Thymus (tissue), 11 donors: Measurements from ENCODE around the gene MACROD2. TPM values are rescaled to one million over a fixed set of nuclear protein-coding genes. Genes with fewer than 3 reads are reported as not detected.
"Not testable (repeated sequence)": the region's sequence is repeated elsewhere in the genome, so short reads cannot be mapped to it uniquely, and the experiment has no call there.

Source experiments
- DNase-seq, 9 donors: peaks; one replicate each; pipeline ENCODE4 v3.0.0-alpha.2; 2013; ENCODE audit warnings: low spot score in 9 of 9, low read depth in 6 of 9, missing footprints in 1 of 9
- H3K27ac ChIP-seq, 2 donors: one replicate each; pipeline ENCODE4 v1.5.1; 2013; ENCODE audit warnings: control low read depth in 1 of 2, low read depth in 1 of 2, low read length in 1 of 2, mild to moderate bottlenecking in 1 of 2, moderate library complexity in 1 of 2
- H3K27me3 ChIP-seq, 2 donors: one replicate each; pipeline ENCODE4 v1.5.1; 2013; ENCODE audit warnings: low read length in 1 of 2; ENCODE audit not compliant: control insufficient read depth in 2 of 2, insufficient read depth in 1 of 2
- H3K36me3 ChIP-seq, 2 donors: one replicate each; pipeline ENCODE4 v1.5.1; 2013; ENCODE audit warnings: low read length in 1 of 2, mild to moderate bottlenecking in 1 of 2, moderate library complexity in 1 of 2; ENCODE audit not compliant: control insufficient read depth in 2 of 2, insufficient read depth in 2 of 2
- H3K4me1 ChIP-seq, 2 donors: one replicate each; pipeline ENCODE4 v1.5.1; 2013; ENCODE audit warnings: low read length in 2 of 2; ENCODE audit not compliant: control insufficient read depth in 2 of 2, insufficient read depth in 2 of 2
- H3K4me3 ChIP-seq, 2 donors: one replicate each; pipeline ENCODE4 v1.5.1; 2013; ENCODE audit warnings: low read length in 2 of 2, control low read depth in 1 of 2, mild to moderate bottlenecking in 1 of 2
- H3K9me3 ChIP-seq, 2 donors: one replicate each; pipeline ENCODE4 v1.5.1; 2013; ENCODE audit warnings: low read length in 1 of 2, mild to moderate bottlenecking in 1 of 2; ENCODE audit not compliant: control insufficient read depth in 2 of 2, insufficient read depth in 1 of 2
- WGBS: extraction: QIAGEN DNeasy Blood & Tissue Kit; methylation state at CpG from one replicate; pipeline ENCODE4 v1.1.7; 2013; 5-methylcytosine and 5-hydroxymethylcytosine counted together
- polyA plus RNA-seq: library from polyadenylated mRNA; stranded (reverse); fragments of 200-250 nt; gene quantifications from one replicate; pipeline ENCODE4 v1.2.3, GENCODE V29; 2013
- total RNA-seq: library from RNA; stranded (reverse); fragments of 120-200 nt; gene quantifications from one replicate; pipeline ENCODE4 v1.2.4, GENCODE V29; 2013
- donor health status: healthy.

MACROD2 gene
- total and polyA plus RNA-seq, 2 donors: 1.6 to 4.2 TPM

DNA sequence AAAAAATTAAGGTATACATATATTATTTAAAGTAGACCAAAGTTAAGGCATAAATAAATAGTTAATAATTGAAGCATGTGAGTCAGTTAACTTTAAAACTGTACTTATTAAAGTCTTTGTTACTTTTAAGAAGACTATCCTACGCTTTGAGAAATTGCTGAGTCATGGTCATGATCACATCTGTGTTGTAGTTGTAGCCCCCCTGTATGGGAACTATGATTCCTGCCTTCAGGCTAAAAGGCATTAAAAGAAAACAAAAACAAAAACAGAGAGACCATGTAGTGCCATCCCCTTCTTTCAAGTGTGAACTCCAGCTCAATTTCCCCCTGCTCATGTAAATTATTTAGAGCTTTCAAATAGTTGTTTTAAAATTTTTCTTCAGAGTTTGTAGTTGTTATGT is 218.7 kb downstream of the MACROD2 start:
- DNase-seq: no peak
- Histone ChIP-seq H3K4me1 (no peaks in the 10 kb centered on the region), H3K27me3 (no peaks in the 10 kb centered on the region), H3K9me3 (no peaks in the 10 kb centered on the region), H3K36me3 (no peaks in the 10 kb centered on the region), H3K4me3 (no peak overlapping the region), H3K27ac (no peak overlapping the region)
- 71% methylated on average over 1 of the region's 1 CpG for WGBS

- not testable (repeated sequence) for H3K9me3 ChIP-seq, H3K36me3 ChIP-seq, DNase-seq, H3K4me1 ChIP-seq, H3K4me3 ChIP-seq, H3K27me3 ChIP-seq, H3K27ac ChIP-seq
- 94% methylated on average over 1 of the region's 1 CpG for WGBS
Measured at GRCh38 chr20:14215880-14216279, 220.6 kb downstream of the MACROD2 start.

GRCh38 chr20:14219801-14220461 is 224.6 kb downstream of the MACROD2 start:
- Histone ChIP-seq H3K27ac (no peak overlapping the region), H3K36me3 (no peaks in the 10 kb centered on the region), H3K9me3 (no peaks in the 10 kb centered on the region), H3K4me3 (no peak overlapping the region), H3K4me1 (no peaks in the 10 kb centered on the region), H3K27me3 (no peaks in the 10 kb centered on the region)
- WGBS: 93% methylated on average over 4 of the region's 4 CpGs
- no peak for DNase-seq

GRCh38 chr20:14220986-14221385 is 225.7 kb downstream of the MACROD2 start:
- 100% methylated on average over 1 of the region's 1 CpG for WGBS

GRCh38 chr20:14223806-14224205 is 228.5 kb downstream of the MACROD2 start:
- 96% methylated on average over 3 of the region's 3 CpGs for WGBS
- Histone ChIP-seq H3K36me3 (no peaks in the 10 kb centered on the region), H3K9me3 (no peaks in the 10 kb centered on the region), H3K4me3 (no peak overlapping the region), H3K27me3 (peaks cover 0 to 4% of the 10 kb centered on the region in 2 donors), H3K27ac (no peak overlapping the region), H3K4me1 (no peaks in the 10 kb centered on the region)
- DNase-seq: no peak

More at GRCh38 chr20:14220986-14221385, 225.7 kb downstream of the MACROD2 start:
- Histone ChIP-seq H3K9me3 (no peaks in the 10 kb centered on the region), H3K4me3 (no peak overlapping the region), H3K27ac (no peak overlapping the region), H3K36me3 (no peaks in the 10 kb centered on the region), H3K27me3 (peaks cover 0 to under 1% of the 10 kb centered on the region in 2 donors), H3K4me1 (no peaks in the 10 kb centered on the region)
- no peak for DNase-seq

- not testable (repeated sequence) for H3K9me3 ChIP-seq, H3K27me3 ChIP-seq, DNase-seq, H3K4me1 ChIP-seq, H3K36me3 ChIP-seq, H3K27ac ChIP-seq, H3K4me3 ChIP-seq
- 59% methylated on average over 48 of the region's 53 CpGs for WGBS
Measured at GRCh38 chr20:14226051-14227049, 231.0 kb downstream of the MACROD2 start.

- no peak overlapping the region for H3K4me3 ChIP-seq
- no peak for DNase-seq
- no peaks in the 10 kb centered on the region for H3K27me3 ChIP-seq
- 92% methylated on average over 2 of the region's 2 CpGs for WGBS
- H3K27ac ChIP-seq: no peak overlapping the region
- no peaks in the 10 kb centered on the region for H3K9me3 ChIP-seq
- no peaks in the 10 kb centered on the region for H3K4me1 ChIP-seq
- H3K36me3 ChIP-seq: no peaks in the 10 kb centered on the region
Measured at GRCh38 chr20:14232650-14233049, 237.3 kb downstream of the MACROD2 start.

DNA sequence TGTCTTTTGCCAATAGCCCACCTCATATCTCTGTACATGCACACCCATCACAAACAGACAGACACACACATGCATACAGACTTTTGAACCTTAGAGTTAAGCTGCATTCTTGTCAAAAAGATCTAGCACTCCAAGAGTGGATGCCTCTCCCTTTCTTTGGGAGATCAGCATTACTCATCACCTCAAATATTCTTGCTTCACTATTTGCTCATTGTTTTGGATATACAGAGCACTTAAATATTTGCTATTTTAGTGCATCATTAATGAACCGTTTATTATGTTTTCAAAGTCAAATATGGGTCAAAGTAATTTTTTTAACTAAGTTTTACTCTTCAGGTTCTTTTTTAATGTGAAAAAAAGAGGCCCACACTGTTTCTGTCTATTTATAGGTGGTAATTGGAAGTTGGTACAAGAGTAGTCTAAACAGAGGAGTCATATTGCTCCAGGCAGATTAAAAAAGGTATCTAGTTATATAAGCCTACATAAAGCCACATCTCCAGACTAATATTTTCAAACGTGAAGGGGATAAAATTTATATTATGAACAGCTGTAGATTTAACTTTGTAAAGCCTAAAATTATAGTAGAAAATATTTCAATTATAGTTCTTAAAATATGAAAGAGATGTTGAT is 239.5 kb downstream of the MACROD2 start:
- Histone ChIP-seq H3K27me3 (no peaks in the 10 kb centered on the region), H3K4me1 (no peaks in the 10 kb centered on the region), H3K36me3 (no peaks in the 10 kb centered on the region), H3K9me3 (no peaks in the 10 kb centered on the region), H3K4me3 (no peak overlapping the region), H3K27ac (no peak overlapping the region)
- 80% methylated on average over 2 of the region's 2 CpGs for WGBS
- DNase-seq: no peak

DNA sequence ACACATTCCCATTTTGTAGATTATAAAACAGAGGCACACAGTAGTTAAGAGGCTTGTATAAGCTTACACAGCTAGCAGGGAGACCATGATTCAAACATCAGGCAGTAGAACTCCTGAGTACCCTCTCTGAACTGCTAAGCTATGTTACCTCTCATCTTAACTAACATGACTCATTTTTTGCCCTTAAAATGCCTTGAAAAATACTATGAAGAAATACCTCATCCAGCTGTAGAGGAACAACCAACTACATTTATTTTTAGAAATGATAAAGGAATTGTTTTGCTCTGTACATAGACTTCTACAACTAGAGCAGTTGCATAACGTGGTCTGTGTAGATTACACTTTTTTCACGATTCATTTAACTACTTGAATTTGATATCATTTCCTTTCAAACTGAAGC is 240.0 kb downstream of the MACROD2 start:
- no peak overlapping the region for H3K27ac ChIP-seq
- no peak for DNase-seq
- H3K4me3 ChIP-seq: no peak overlapping the region
- no peaks in the 10 kb centered on the region for H3K4me1 ChIP-seq
- WGBS: 81% methylated on average over 2 of the region's 2 CpGs
- no peaks in the 10 kb centered on the region for H3K27me3 ChIP-seq
- no peaks in the 10 kb centered on the region for H3K9me3 ChIP-seq
- no peaks in the 10 kb centered on the region for H3K36me3 ChIP-seq
